Right lobe of liver (tissue), 6 donors: Measurements from ENCODE around the gene BMAL1. TPM values are rescaled to one million over a fixed set of nuclear protein-coding genes. Genes with fewer than 3 reads are reported as not detected.

Source experiments
- ATAC-seq, 4 donors: fragments of 200-7000 bp; cut with Tn5 transposase; one replicate each; pipeline ENCODE4 v1.9.1; 2020; ENCODE audit warnings: mild to moderate bottlenecking in 4 of 4, moderate library complexity in 4 of 4
- DNase-seq, 3 donors: peaks; one replicate each; pipeline ENCODE4 v3.0.0-alpha.2; 2020
- H3K27ac ChIP-seq, 3 donors: fragments of 200-600 bp; one replicate each; pipeline ENCODE4 v1.8.0; 2022
- H3K27me3 ChIP-seq, 2 donors: fragments of 200-600 bp; one replicate each; pipeline ENCODE4 v1.8.0; 2022
- H3K36me3 ChIP-seq, 4 donors: fragments of 200-600 bp; sonication (generic) in 1 of 4; one replicate each; pipeline versions ENCODE4 v1.5.1 to v1.8.0; 2017 to 2022; ENCODE audit warnings: control low read depth in 1 of 4
- H3K4me1 ChIP-seq, 4 donors: fragments of 200-600 bp; sonication (generic) in 1 of 4; one replicate each; pipeline versions ENCODE4 v1.5.1 to v1.8.0; 2017 to 2022; ENCODE audit warnings: control low read depth in 1 of 4
- H3K4me3 ChIP-seq, 3 donors: fragments of 200-600 bp; one replicate each; pipeline ENCODE4 v1.8.0; 2022
- H3K9me3 ChIP-seq, 4 donors: fragments of 200-600 bp; sonication (generic) in 1 of 4; one replicate each; pipeline versions ENCODE4 v1.5.1 to v1.8.0; 2017 to 2022; ENCODE audit warnings: control low read depth in 1 of 4
- POLR2A ChIP-seq: fragments of 450-650 bp; IDR thresholded peaks from one replicate; pipeline ENCODE4 v1.6.1; 2017; ENCODE audit warnings: antibody characterized with exemption, mild to moderate bottlenecking
- WGBS: methylation state at CpG from one replicate; pipeline ENCODE4 v1.1.6; 2018; ENCODE audit warnings: low coverage, low lambda C conversion rate; ENCODE audit not compliant: insufficient coverage; ENCODE audit errors: missing lambda C conversion rate; 5-methylcytosine and 5-hydroxymethylcytosine counted together
- intact Hi-C, 2 donors: fragments of 100-400 bp; cut with DNase I; formaldehyde crosslinking; loops; one replicate each; pipeline versions ENCODE4 v1.11.2 to v1.14.1; 2022
- total RNA-seq, 6 experiments: library from RNA; depleted of rRNA in 2 of 6; stranded (reverse); fragments of >200 nt in 2 of 6; fragmentation: NEBNext Ultra II Directional in 3 of 6; extraction: Animal tissue kit (Norgen Biotek cat#: 25700) in 3 of 6; gene quantifications; one replicate each; pipeline versions ENCODE4 v1.1.0 to v1.2.4, GENCODE V29; 2016 to 2023
- TF ChIP-seq, protein P1 (sequence below), 4 donors: fragments of 200-600 bp in 3 of 4; fragments of 450-650 bp in 1 of 4; IDR thresholded peaks; one replicate each; pipeline versions ENCODE4 v1.5.1 to v1.8.0; 2016 to 2022; ENCODE audit warnings: antibody characterized with exemption in 4 of 4, mild to moderate bottlenecking in 2 of 4
- donor health status: DM: no; HTN: yes; CAD: no.
- donor health status: DM: no; HTN: no; CAD: no.
- donor health status: DM: no; HTN: no; CAD: no.
- donor health status: DM: no; HTN: yes; CAD: no.
- donor health status: DM: no; HTN: yes; CAD: no.

BMAL1 gene
- total RNA-seq, 6 experiments from 2014 or later = 9.9 to 38.0 (median 12.9) TPM

DNA sequence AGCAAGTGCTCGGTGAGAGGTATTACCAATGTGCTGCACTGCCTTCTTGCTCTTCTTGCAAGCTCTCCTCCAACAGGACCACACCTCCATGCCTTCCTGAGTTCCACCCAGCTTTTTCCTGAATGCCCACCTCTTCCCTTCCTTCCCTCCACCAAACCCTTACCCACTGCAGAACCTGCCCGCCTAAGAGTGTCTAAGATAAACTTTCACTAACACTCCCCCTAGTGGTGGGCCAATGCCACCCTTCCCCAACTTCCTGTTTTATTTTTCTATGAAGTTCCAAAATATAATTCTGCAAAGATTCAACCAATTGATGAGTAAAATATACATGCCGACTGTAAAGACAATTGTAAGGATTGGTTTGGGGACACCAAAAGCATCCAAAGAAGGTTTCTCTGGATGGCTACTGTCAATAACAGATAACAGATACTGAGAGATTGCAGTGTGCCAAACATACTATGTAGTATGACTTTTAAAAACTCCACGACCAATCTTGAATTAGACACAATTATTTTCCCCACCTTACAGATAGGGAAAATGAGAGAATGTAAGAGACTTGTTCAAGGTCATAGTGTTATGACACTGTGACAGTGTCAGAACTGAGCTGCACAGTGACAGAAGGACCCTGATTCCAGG lies 38.6 kb upstream of the BMAL1 start:
- intact Hi-C loops = no loop called here
- H3K4me1 ChIP-seq = no peaks in the 10 kb centered on the region
- H3K27ac ChIP-seq = no peak overlapping the region
- DNase-seq = peak in 2 of 3 donors; percentile 35 to 62
- WGBS = 34% methylated on average over 4 of the region's 4 CpGs
- H3K36me3 ChIP-seq = no peaks in the 10 kb centered on the region
- no peaks in the 10 kb centered on the region for H3K9me3 ChIP-seq
- TF ChIP-seq, protein P1, sequence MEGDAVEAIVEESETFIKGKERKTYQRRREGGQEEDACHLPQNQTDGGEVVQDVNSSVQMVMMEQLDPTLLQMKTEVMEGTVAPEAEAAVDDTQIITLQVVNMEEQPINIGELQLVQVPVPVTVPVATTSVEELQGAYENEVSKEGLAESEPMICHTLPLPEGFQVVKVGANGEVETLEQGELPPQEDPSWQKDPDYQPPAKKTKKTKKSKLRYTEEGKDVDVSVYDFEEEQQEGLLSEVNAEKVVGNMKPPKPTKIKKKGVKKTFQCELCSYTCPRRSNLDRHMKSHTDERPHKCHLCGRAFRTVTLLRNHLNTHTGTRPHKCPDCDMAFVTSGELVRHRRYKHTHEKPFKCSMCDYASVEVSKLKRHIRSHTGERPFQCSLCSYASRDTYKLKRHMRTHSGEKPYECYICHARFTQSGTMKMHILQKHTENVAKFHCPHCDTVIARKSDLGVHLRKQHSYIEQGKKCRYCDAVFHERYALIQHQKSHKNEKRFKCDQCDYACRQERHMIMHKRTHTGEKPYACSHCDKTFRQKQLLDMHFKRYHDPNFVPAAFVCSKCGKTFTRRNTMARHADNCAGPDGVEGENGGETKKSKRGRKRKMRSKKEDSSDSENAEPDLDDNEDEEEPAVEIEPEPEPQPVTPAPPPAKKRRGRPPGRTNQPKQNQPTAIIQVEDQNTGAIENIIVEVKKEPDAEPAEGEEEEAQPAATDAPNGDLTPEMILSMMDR (IDR thresholded peaks at IDR 0.05) = peak; percentile 68 to 85 (median 76)
- TF ChIP-seq POLR2A = no peak
- H3K27me3 ChIP-seq = no peaks in the 10 kb centered on the region
- peak; percentile 72 to 79 (median 76) for ATAC-seq
- no peak overlapping the region for H3K4me3 ChIP-seq

DNA sequence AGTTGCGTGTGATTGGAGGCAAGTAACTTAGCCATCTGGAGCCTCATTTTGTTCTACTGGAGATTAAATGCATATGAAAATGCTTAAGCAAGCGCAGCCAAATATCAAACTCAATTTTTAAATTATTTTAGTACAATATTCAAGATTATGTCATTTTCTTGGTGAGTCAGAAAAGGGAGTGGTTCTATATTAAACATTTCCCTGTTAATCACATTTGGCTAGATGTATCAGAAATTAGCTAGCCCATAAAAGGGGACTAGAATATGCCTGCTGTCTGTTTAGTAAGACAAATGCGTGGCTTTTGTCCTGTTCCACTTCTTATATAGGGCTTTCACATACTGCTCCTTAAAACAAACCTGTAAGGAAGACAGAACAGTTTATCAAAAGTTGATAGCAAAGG lies 35.0 kb upstream of the BMAL1 start:
- TF ChIP-seq, protein P1 (IDR thresholded peaks at IDR 0.05) = no peak
- no peak for TF ChIP-seq POLR2A
- WGBS = 92% methylated on average over 3 of the region's 3 CpGs
- intact Hi-C loops = no loop called here
- Histone ChIP-seq H3K27ac (no peak overlapping the region), H3K36me3 (no peaks in the 10 kb centered on the region), H3K27me3 (no peaks in the 10 kb centered on the region), H3K4me3 (no peak overlapping the region), H3K9me3 (no peaks in the 10 kb centered on the region), H3K4me1 (no peaks in the 10 kb centered on the region)
- DNase-seq = no peak
- no peak for ATAC-seq

DNA sequence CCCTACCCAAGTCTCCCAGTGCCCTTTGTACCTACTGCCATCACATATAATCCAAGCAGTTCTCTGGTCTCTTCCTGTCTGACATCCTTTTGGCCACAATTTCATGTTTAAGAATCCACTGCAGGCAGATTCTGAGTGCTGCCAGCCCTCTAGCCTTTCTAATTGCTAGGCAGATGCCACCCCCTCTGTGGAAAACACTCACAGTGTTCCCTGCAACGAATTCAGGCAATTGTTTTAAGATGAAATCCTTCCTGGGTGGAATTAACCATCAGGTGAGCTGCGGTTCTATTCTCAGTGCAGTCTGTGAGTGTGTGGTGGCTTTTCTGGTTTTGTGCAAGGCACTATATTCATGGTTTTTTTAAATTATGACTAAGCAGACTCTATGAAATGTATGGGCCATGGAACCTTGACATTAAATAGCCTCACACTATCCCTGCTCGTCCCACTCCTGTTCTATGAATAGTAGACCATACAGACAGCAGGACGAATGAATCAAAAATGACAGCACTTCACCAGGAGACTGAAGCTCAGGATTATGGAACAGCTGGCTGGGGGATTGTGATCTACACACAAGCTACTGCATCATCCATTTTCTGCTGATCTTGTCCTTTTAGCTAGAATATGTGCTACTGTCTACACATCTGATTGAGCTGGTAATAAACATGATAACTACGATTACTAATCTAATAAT lies 29.8 kb upstream of the BMAL1 start:
- no peak for ATAC-seq
- Histone ChIP-seq H3K36me3 (no peaks in the 10 kb centered on the region), H3K27ac (no peak overlapping the region), H3K9me3 (no peaks in the 10 kb centered on the region), H3K27me3 (no peaks in the 10 kb centered on the region), H3K4me3 (no peak overlapping the region), H3K4me1 (no peaks in the 10 kb centered on the region)
- intact Hi-C loops = no loop called here
- 58% methylated on average over 5 of the region's 5 CpGs for WGBS
- TF ChIP-seq POLR2A = no peak
- TF ChIP-seq, protein P1 (IDR thresholded peaks at IDR 0.05) = no peak
- DNase-seq = no peak

DNA sequence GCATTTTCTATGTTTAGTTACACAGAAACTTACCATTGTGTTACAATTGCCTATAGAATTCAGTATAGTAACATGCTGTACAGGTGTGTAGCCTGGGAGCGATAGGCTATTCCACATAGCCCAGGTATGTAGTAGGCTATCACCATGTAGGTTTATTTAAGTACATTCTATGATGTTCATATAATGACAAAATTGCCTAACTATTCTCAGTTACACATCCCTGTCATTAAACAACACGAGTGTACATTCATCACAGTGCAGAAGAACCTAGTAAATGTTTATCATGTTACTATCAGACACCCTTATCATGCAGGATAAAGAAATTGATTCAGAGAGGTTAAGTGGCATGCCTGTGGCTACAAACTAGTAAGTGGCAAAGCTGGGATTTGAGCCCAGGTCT lies 28.4 kb upstream of the BMAL1 start:
- Histone ChIP-seq H3K9me3 (no peaks in the 10 kb centered on the region), H3K36me3 (no peaks in the 10 kb centered on the region), H3K27me3 (no peaks in the 10 kb centered on the region), H3K27ac (no peak overlapping the region), H3K4me1 (no peaks in the 10 kb centered on the region), H3K4me3 (no peak overlapping the region)
- 62% methylated on average over 2 of the region's 2 CpGs for WGBS
- DNase-seq = no peak
- ATAC-seq = no peak
- TF ChIP-seq, protein P1 (IDR thresholded peaks at IDR 0.05) = no peak
- no peak for TF ChIP-seq POLR2A
- intact Hi-C loops = no loop called here
